K562 treated with DMSO at 1 percent for 48 hours (cell line): ENCODE results near the gene EEF1AKMT2. TPM values are rescaled to one million over a fixed set of nuclear protein-coding genes. Genes with fewer than 3 reads are reported as not detected.

ENCODE experiments used
- total RNA-seq: library from RNA; unstranded; fragments of 300-600 nt; gene quantifications from 2 replicates; pipeline ENCODE4 v1.2.3, GENCODE V29; 2022; ENCODE audit warnings: low replicate concordance; ENCODE audit errors: extremely low read depth

Gene EEF1AKMT2
- total RNA-seq: not detected in 2 replicates

GRCh38 chr10:124791547-124792348, at the start of gene EEF1AKMT2:
Gene EEF1AKMT2, minus strand, starts transcription at chr10:124791887. Its CDS starts 54 bp downstream, at chr10:124791833.

GRCh38 chr10:124744102-124745050, 47.3 kb downstream of the EEF1AKMT2 start, which contains the start of gene FAM53B:
Gene FAM53B, minus strand, starts transcription at chr10:124744378. Its CDS starts 37,665 bp downstream, at chr10:124706713.

Other genes with a start within 250 kb of the EEF1AKMT2 start
- not detected in 2 replicates for gene FAM53B, start 47.5 kb downstream of the EEF1AKMT2 start, total RNA-seq
- not detected in 2 replicates for gene ABRAXAS2, start 9.9 kb upstream of the EEF1AKMT2 start, total RNA-seq
- not detected in 2 replicates for gene ZRANB1, start 150.2 kb upstream of the EEF1AKMT2 start, total RNA-seq